Type B pancreatic cell (in vitro differentiated cells): ENCODE measurements around the gene OR2A42. TPM values are rescaled to one million over a fixed set of nuclear protein-coding genes. Genes with fewer than 3 reads are reported as not detected.
"Not testable (repeated sequence)": the region's sequence is repeated elsewhere in the genome, so short reads cannot be mapped to it uniquely, and the experiment has no call there.

Experiments
- DNase-seq: peaks from one replicate; pipeline ENCODE4 v3.0.0; 2021; ENCODE audit warnings: mixed read lengths; ENCODE audit not compliant: unreplicated experiment; ENCODE audit errors: extremely low spot score
- H3K27ac Mint-ChIP-seq: 2 replicates; pipeline ENCODE4 v1.8.0; 2021; ENCODE audit warnings: mild to moderate bottlenecking, mixed read lengths
- H3K27me3 Mint-ChIP-seq: 2 replicates; pipeline ENCODE4 v1.8.0; 2021; ENCODE audit warnings: mixed read lengths
- H3K36me3 Mint-ChIP-seq: 2 replicates; pipeline ENCODE4 v1.8.0; 2021; ENCODE audit warnings: mixed read lengths
- H3K4me1 Mint-ChIP-seq: one replicate; pipeline ENCODE4 v1.8.0; 2021; ENCODE audit warnings: mixed read lengths; ENCODE audit not compliant: unreplicated experiment
- H3K4me3 Mint-ChIP-seq: 2 replicates; pipeline ENCODE4 v1.8.0; 2021; ENCODE audit warnings: mild to moderate bottlenecking, mixed read lengths
- H3K9me3 Mint-ChIP-seq: 2 replicates; pipeline ENCODE4 v1.8.0; 2021; ENCODE audit warnings: mixed read lengths
- CTCF ChIP-seq: fragments of 200-600 bp; sonication (generic); conservative IDR thresholded peaks from 2 replicates; pipeline ENCODE4 v1.5.0; 2021; ENCODE audit warnings: antibody characterized with exemption, mild to moderate bottlenecking
- total RNA-seq: library from RNA; stranded (reverse); gene quantifications from 2 replicates; pipeline ENCODE4 v1.2.1, GENCODE V29; 2021; ENCODE audit warnings: low replicate concordance

Gene OR2A42
- total RNA-seq, 1 donor from 2014 or later: 0.10 TPM

DNA sequence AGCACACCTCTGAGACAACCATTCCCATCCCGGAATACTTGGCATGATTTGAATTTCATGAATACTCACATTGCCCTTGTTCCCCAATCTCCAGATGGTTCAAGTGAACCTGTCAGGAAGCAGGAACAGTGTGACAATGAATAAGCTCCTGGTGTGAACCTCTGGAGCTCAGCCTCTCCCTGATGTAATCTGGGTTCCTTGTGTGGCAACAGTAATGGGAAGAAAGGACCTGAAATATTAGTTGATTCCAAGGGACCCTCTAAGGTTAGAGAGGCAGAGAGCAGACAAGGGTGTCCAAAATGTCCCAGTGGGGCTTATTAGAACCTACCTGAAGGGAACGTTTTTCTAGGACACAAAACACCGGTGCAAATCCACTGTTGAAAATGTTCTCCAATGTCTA, 16.7 kb upstream of the OR2A42 start:
- H3K4me3 Mint-ChIP-seq: no peak overlapping the region
- H3K4me1 Mint-ChIP-seq: no peaks in the 10 kb centered on the region
- H3K9me3 Mint-ChIP-seq: no peaks in the 10 kb centered on the region
- no peak for DNase-seq
- no peak overlapping the region for H3K27ac Mint-ChIP-seq
- no peaks in the 10 kb centered on the region for H3K27me3 Mint-ChIP-seq
- H3K36me3 Mint-ChIP-seq: no peaks in the 10 kb centered on the region
- TF ChIP-seq CTCF: no peak

DNA sequence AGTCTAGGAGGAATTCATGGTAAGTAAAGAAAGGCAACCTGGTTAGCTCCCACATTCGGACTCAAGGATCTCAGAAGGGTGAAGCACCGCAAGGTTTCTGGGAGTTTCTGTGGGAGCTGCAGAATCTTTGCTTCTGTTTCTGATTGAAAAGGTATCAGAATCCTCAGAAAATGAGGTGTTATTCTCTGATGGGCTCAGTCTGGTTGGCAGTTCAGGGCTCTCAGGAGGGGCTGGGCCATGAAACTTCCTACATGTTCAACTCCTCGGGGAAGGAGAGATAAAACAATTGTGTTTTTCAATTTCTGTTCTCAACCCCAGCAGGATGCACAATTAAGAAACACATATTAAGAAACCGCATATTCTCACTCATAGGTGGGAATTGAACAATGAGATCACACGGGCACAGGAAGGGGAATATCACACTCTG, 16.1 kb upstream of the OR2A42 start:
- no peak overlapping the region for H3K27ac Mint-ChIP-seq
- TF ChIP-seq CTCF: no peak
- H3K36me3 Mint-ChIP-seq: no peaks in the 10 kb centered on the region
- H3K9me3 Mint-ChIP-seq: no peaks in the 10 kb centered on the region
- no peak for DNase-seq
- no peaks in the 10 kb centered on the region for H3K27me3 Mint-ChIP-seq
- no peak overlapping the region for H3K4me3 Mint-ChIP-seq
- H3K4me1 Mint-ChIP-seq: no peaks in the 10 kb centered on the region

- H3K36me3 Mint-ChIP-seq, H3K4me1 Mint-ChIP-seq, H3K4me3 Mint-ChIP-seq, DNase-seq, H3K27ac Mint-ChIP-seq, H3K9me3 Mint-ChIP-seq, H3K27me3 Mint-ChIP-seq: not testable (repeated sequence)
Observed at GRCh38 chr7:144252307-144252706, 12.9 kb upstream of the OR2A42 start.

DNA sequence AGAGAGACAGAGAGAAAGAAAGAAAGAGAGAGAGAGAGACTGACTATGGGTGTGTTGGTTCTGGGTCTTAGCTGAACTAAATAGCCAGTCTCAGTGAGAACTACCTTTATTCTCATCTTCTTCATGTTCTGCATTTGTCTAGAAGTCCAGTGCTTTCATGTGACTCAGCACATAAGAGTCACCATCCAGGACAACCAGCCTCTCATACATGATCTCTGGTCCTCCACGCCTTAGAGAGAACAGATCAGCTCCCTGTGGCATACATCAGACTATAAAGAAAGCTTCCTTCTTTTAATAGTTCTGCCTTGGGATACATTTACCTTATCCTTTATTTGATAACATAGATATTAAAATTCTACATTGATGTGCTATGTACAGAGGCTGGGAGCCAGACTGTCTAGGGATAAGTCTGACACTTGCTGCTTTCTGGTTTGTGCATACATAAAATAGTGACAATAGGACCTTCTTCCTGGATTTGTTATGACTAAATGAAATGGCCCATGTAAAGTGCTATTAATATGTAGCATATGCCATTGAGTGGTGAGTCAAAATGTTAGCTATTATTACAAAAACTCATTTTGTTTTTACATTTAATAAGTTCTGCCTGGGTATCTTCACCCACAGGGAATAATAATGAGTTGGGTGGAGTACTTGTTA, 8.4 kb upstream of the OR2A42 start:
- not testable (repeated sequence) for H3K27ac Mint-ChIP-seq, H3K36me3 Mint-ChIP-seq, H3K27me3 Mint-ChIP-seq, DNase-seq, H3K4me3 Mint-ChIP-seq, H3K9me3 Mint-ChIP-seq, H3K4me1 Mint-ChIP-seq

DNA sequence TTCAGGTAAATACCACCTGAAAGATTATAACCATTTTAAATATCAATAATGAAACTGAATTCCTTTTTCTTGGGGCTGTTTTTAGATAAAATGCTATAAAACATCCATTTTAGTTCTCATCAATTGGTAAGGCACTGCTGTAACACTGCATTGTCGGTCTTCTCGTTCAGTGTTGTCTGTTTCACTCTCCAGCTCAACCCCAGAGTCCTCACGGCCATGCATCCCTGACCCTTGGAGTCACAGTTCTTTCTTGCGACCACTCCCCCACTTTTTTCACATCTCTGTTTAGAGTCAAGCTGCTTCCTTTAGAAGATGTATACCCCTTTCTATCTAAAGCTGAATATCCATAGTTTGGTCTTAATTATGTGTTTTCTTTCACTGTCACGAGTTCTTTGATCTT, 7.6 kb upstream of the OR2A42 start:
- H3K27me3 Mint-ChIP-seq: not testable (repeated sequence)

DNA sequence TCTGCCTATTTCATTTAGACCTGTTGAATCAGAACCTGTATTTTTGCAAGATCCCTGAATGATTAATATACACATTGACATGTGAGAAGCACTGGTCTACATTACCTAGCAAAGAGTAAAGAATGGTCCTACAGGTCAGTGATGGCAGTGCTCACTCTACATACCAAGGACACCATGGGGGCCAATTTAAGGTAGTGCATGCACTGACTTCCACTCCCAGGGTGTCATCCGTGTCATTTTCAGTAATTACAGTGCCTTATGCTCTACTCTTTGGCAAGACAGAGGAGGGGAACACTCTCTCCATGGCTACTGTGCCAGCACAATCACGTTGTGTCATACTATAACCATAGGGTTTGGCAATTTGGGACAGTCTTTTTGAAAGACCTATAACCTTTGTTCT, 6.0 kb upstream of the OR2A42 start:
- not testable (repeated sequence) for H3K27me3 Mint-ChIP-seq, DNase-seq, H3K4me1 Mint-ChIP-seq, H3K27ac Mint-ChIP-seq, H3K4me3 Mint-ChIP-seq, H3K9me3 Mint-ChIP-seq, H3K36me3 Mint-ChIP-seq

More for the DNA sequence above, 7.6 kb upstream of the OR2A42 start:
- not testable (repeated sequence) for H3K4me3 Mint-ChIP-seq, H3K36me3 Mint-ChIP-seq, H3K4me1 Mint-ChIP-seq, H3K27ac Mint-ChIP-seq, H3K9me3 Mint-ChIP-seq, DNase-seq

DNA sequence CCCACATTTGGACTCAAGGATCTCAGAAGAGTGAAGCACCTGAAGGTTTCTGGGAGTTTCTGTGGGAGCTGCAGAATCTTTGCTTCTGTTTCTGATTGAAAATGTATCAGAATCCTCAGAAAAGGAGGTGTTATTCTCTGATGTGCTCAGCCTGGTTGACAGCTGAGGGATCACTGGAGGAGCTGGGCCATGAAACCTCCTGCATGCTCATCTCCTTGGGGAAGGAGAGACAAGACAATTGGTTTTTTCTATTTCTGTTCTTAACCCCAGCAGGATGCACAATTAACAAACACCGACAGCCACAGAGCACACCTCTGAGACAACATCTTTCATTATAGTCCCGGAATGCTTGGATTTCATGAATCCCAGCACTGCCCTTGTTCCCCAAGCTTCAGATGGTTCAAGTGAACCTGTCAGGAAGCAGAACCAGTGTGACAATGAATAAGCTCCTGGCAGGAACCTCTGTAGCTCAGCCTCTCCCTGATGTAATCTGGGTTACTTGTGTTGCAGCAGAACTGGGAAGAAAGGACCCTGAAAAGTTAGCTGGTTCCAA, 799 bp downstream of the OR2A42 start:
- not testable (repeated sequence) for H3K9me3 Mint-ChIP-seq, H3K4me1 Mint-ChIP-seq, H3K36me3 Mint-ChIP-seq, H3K4me3 Mint-ChIP-seq, DNase-seq, H3K27me3 Mint-ChIP-seq, H3K27ac Mint-ChIP-seq

DNA sequence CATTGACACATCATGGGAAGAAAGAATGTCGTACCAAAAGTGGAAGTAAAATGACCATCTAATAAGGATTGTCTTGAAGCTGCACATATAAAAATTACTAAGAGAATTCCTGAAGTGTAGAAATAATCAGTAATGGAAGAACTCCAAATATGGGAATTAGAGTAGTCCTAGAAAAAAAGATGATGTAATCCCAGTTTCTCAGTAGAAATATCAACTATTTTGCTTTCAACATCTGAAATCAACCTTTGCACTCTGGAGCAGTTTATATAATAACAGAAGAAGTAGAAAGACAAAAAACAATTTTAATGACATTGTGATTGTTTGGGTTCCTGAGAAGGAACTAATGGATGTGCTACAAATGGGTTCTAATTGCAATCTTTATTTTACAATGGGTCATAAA, 6.4 kb downstream of the OR2A42 start:
- not testable (repeated sequence) for H3K4me1 Mint-ChIP-seq, H3K27ac Mint-ChIP-seq, H3K36me3 Mint-ChIP-seq, H3K4me3 Mint-ChIP-seq, H3K9me3 Mint-ChIP-seq, DNase-seq, H3K27me3 Mint-ChIP-seq

- not testable (repeated sequence) for H3K27ac Mint-ChIP-seq, DNase-seq, H3K4me3 Mint-ChIP-seq, H3K36me3 Mint-ChIP-seq, H3K9me3 Mint-ChIP-seq, H3K27me3 Mint-ChIP-seq, H3K4me1 Mint-ChIP-seq
Observed at GRCh38 chr7:144231027-144231426, 8.4 kb downstream of the OR2A42 start.

GRCh38 chr7:144228810-144229209, 10.6 kb downstream of the OR2A42 start:
- H3K27ac Mint-ChIP-seq, H3K36me3 Mint-ChIP-seq, H3K27me3 Mint-ChIP-seq, H3K9me3 Mint-ChIP-seq, DNase-seq, H3K4me1 Mint-ChIP-seq, H3K4me3 Mint-ChIP-seq: not testable (repeated sequence)

DNA sequence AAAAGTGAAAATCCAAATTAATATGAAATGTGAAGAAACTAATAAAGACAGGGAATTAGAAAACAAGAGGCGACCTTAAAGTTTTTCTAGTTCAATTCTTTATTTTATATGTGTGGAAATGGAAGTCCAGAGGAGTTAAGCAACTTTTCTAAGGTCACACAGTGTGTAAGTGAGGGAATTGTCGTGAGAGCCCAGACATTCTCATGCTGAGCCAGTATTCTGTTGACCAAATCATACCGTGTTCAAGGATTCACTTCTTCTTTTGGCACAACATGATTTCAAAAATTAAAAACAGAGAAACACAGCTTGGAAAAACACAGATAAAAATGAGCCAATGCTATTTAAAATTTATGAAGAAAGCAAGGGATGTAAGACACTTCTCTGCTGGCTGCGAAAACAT, 12.5 kb downstream of the OR2A42 start:
- H3K4me3 Mint-ChIP-seq, H3K4me1 Mint-ChIP-seq: not testable (repeated sequence)

DNA sequence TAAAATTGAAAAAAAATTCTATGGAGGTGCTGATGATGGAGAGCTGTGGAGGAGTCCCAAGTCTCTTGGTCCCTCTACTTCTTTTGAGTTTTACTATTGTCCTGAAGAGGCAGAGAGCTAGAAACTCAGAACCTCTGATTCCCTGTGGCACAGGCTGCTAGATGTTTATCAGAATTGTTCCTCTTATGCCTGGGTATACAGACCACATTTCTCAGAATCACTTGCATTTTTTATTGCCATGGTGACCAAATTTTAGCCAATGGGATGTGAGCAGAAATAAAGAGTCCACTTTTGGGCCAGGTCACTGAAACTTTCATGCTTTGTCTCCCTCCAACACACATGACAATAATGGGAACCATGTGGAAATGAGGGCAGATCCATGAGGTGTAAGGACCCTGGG, 15.7 kb downstream of the OR2A42 start:
- not testable (repeated sequence) for H3K27me3 Mint-ChIP-seq, H3K9me3 Mint-ChIP-seq, H3K36me3 Mint-ChIP-seq, H3K27ac Mint-ChIP-seq, H3K4me3 Mint-ChIP-seq, DNase-seq, H3K4me1 Mint-ChIP-seq

More for the DNA sequence above, 12.5 kb downstream of the OR2A42 start:
- not testable (repeated sequence) for H3K36me3 Mint-ChIP-seq, DNase-seq, H3K27ac Mint-ChIP-seq, H3K27me3 Mint-ChIP-seq, H3K9me3 Mint-ChIP-seq
